GM23248 (cell line): ENCODE measurements around the gene CDC42. TPM values are rescaled to one million over a fixed set of nuclear protein-coding genes. Genes with fewer than 3 reads are reported as not detected.

Experiments
- DNase-seq: peaks from one replicate; pipeline ENCODE4 v3.0.0-alpha.2; 2015
- H2AFZ ChIP-seq: fragments of 200-600 bp; sonication (generic); 2 replicates; pipeline ENCODE4 v1.6.1; 2016; ENCODE audit warnings: antibody characterized with exemption
- H3F3A ChIP-seq: fragments of 200-600 bp; sonication (generic); 2 replicates; pipeline ENCODE4 v1.6.1; 2016; ENCODE audit warnings: mild to moderate bottlenecking, antibody characterized with exemption, mixed run types; ENCODE audit not compliant: insufficient read depth
- H3K27ac ChIP-seq: fragments of 200-600 bp; sonication (generic); 2 replicates; pipeline ENCODE4 v1.5.1; 2016; ENCODE audit warnings: mild to moderate bottlenecking
- H3K27me3 ChIP-seq: fragments of 200-600 bp; sonication (generic); replicated peaks from 2 replicates; pipeline ENCODE4 v1.6.1; 2016; ENCODE audit warnings: mild to moderate bottlenecking; ENCODE audit not compliant: insufficient read depth
- H3K36me3 ChIP-seq: fragments of 200-600 bp; sonication (generic); 2 replicates; pipeline ENCODE4 v1.6.1; 2016; ENCODE audit warnings: low read depth, mild to moderate bottlenecking
- H3K4me1 ChIP-seq: fragments of 200-600 bp; sonication (generic); 2 replicates; pipeline ENCODE4 v1.6.1; 2016; ENCODE audit warnings: mild to moderate bottlenecking; ENCODE audit not compliant: insufficient read depth
- H3K4me2 ChIP-seq: fragments of 200-600 bp; sonication (generic); one replicate; pipeline ENCODE4 v1.6.1; 2016; ENCODE audit warnings: mild to moderate bottlenecking; ENCODE audit not compliant: unreplicated experiment
- H3K4me3 ChIP-seq: fragments of 200-600 bp; sonication (generic); 2 replicates; pipeline ENCODE4 v1.5.1; 2016; ENCODE audit warnings: mild to moderate bottlenecking
- H3K79me2 ChIP-seq: fragments of 200-600 bp; sonication (generic); 2 replicates; pipeline ENCODE4 v1.6.1; 2016; ENCODE audit warnings: mild to moderate bottlenecking; ENCODE audit not compliant: insufficient read depth
- H3K9ac ChIP-seq: fragments of 200-600 bp; sonication (generic); 2 replicates; pipeline ENCODE4 v1.6.1; 2016; ENCODE audit warnings: mild to moderate bottlenecking
- H3K9me2 ChIP-seq: fragments of 200-600 bp; sonication (generic); 2 replicates; pipeline ENCODE4 v1.6.1; 2016; ENCODE audit warnings: mixed run types, mild to moderate bottlenecking, moderate library complexity; ENCODE audit not compliant: insufficient read depth
- H3K9me3 ChIP-seq: fragments of 200-600 bp; sonication (generic); one replicate; pipeline ENCODE4 v1.6.1; 2017; ENCODE audit warnings: low read depth
- H4K20me1 ChIP-seq: fragments of 200-600 bp; sonication (generic); 2 replicates; pipeline ENCODE4 v1.6.0; 2016; ENCODE audit not compliant: insufficient read depth
- EZH2 ChIP-seq: fragments of 200-600 bp; sonication (generic); IDR thresholded peaks from 2 replicates; pipeline ENCODE4 v1.6.1; 2018; ENCODE audit warnings: antibody characterized with exemption, mild to moderate bottlenecking; ENCODE audit not compliant: insufficient read depth, poor library complexity, severe bottlenecking
- EZH2phosphoT487 ChIP-seq: fragments of 200-600 bp; sonication (generic); IDR thresholded peaks from 2 replicates; pipeline ENCODE4 v1.6.1; 2018; ENCODE audit warnings: antibody characterized with exemption, moderate library complexity, mild to moderate bottlenecking, low read depth; ENCODE audit not compliant: insufficient read depth
- WGBS, 2 experiments: methylation state at CpG; one replicate each; pipeline ENCODE4 v1.1.6; 2015 to 2017; ENCODE audit warnings: low lambda C conversion rate in 2 of 2, low coverage in 1 of 2; ENCODE audit errors: missing lambda C conversion rate in 2 of 2; 5-methylcytosine and 5-hydroxymethylcytosine counted together
- in situ Hi-C: fragments of 300-500 bp; cut with MboI; formaldehyde crosslinking; loops from 2 replicates; pipeline ENCODE4 v1.15.0; 2020
- polyA plus RNA-seq: library from polyadenylated mRNA; unstranded; fragments of >200 nt; fragmentation: Nextera tagmentation; extraction: Ambion mirVana; gene quantifications from 2 replicates; pipeline ENCODE4 v1.2.1, GENCODE V29; 2016
- total RNA-seq: library from RNA; depleted of rRNA; stranded (reverse); fragments of >200 nt; shearing (Covaris generic); gene quantifications from 2 replicates; pipeline ENCODE4 v1.2.3, GENCODE V29; 2014

The CDC42 gene
- total and polyA plus RNA-seq, 2 experiments from 2014 or later: 159 to 420 TPM

DNA sequence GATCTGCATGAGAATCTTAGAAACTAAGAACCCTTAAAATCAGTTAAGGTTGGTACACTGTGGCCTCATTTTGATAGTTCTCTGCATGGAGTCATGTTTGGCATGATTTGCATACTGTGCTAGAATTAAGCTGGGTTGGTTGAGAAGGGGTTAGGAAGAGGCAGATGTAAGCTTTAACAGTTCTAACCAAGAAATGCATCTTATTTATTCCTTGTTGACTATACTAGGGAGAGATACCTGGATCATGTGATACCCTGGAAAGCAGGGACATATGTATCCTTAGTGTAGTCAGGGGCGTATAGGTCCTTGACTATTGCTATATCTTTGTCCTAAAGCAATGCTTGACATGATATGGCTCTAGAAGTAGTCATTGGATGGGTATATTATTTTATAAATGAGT, 41.0 kb downstream of the CDC42 start:
- Histone ChIP-seq H3K9ac (no peak overlapping the region), H3K4me3 (no peak overlapping the region), H2AFZ (no peak overlapping the region), H3F3A (peaks cover 60% of the 10 kb centered on the region), H3K4me1 (peaks cover 50% of the 10 kb centered on the region), H3K79me2 (peaks cover 98% of the 10 kb centered on the region), H3K36me3 (peaks cover 47% of the 10 kb centered on the region), H3K27me3 (no peaks in the 10 kb centered on the region), H3K9me2 (no peaks in the 10 kb centered on the region), H4K20me1 (peaks cover 57% of the 10 kb centered on the region), H3K9me3 (no peaks in the 10 kb centered on the region), H3K27ac (no peak overlapping the region), H3K4me2 (no peak overlapping the region)
- DNase-seq: no peak
- in situ Hi-C loops: no loop called here
- WGBS, 2 experiments: 97 to 100% methylated on average over 1 of the region's 1 CpG
- TF ChIP-seq EZH2phosphoT487: no peak
- no peak for TF ChIP-seq EZH2

- Histone ChIP-seq H3K4me2 (no peak overlapping the region), H3K4me3 (no peak overlapping the region), H2AFZ (no peak overlapping the region), H3K4me1 (peaks cover 25% of the 10 kb centered on the region), H3K9me2 (no peaks in the 10 kb centered on the region), H3K9ac (no peak overlapping the region), H3K27me3 (no peaks in the 10 kb centered on the region), H3K79me2 (peaks cover 98% of the 10 kb centered on the region), H3K9me3 (no peaks in the 10 kb centered on the region), H3K36me3 (peaks cover 65% of the 10 kb centered on the region), H3K27ac (no peak overlapping the region), H4K20me1 (peaks cover 36% of the 10 kb centered on the region), H3F3A (peaks cover 44% of the 10 kb centered on the region)
- WGBS, 2 experiments: 59 to 72% methylated on average over 5 of the region's 5 CpGs
- in situ Hi-C loops: no loop called here
- no peak for TF ChIP-seq EZH2phosphoT487
- TF ChIP-seq EZH2: no peak
- DNase-seq: no peak
Observed at GRCh38 chr1:22096036-22096435, 43.5 kb downstream of the CDC42 start.

DNA sequence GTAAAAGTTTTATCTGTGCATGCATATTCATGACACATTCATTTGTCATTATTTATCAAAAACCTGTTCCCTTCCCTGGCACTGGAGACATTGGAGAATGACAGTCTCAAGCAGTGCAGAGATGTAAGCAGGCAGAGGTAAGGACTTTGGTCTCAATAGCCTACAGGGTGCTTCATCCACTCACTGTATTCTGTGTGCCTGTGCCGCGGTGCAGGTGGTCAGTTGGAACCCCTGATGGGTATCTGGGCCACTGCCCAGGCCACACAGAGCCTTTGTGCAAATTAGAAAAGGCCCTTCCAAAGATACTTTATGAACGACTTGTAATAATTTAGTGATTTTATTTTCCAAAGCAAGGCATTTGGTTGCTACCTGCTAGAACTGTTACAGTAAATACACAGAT, 44.0 kb downstream of the CDC42 start:
- no peak for TF ChIP-seq EZH2phosphoT487
- no peak for TF ChIP-seq EZH2
- Histone ChIP-seq H3K4me2 (no peak overlapping the region), H3K4me1 (peaks cover 21% of the 10 kb centered on the region), H3F3A (peaks cover 45% of the 10 kb centered on the region), H3K27ac (no peak overlapping the region), H4K20me1 (peaks cover 32% of the 10 kb centered on the region), H3K27me3 (no peaks in the 10 kb centered on the region), H2AFZ (no peak overlapping the region), H3K9ac (no peak overlapping the region), H3K4me3 (no peak overlapping the region), H3K9me3 (no peaks in the 10 kb centered on the region), H3K79me2 (peaks cover 98% of the 10 kb centered on the region), H3K9me2 (no peaks in the 10 kb centered on the region), H3K36me3 (peaks cover 65% of the 10 kb centered on the region)
- in situ Hi-C loops: no loop called here
- DNase-seq: no peak
- WGBS, 2 experiments: 96 to 98% methylated on average over 3 of the region's 3 CpGs

- TF ChIP-seq EZH2phosphoT487: no peak
- TF ChIP-seq EZH2: no peak
- no peak overlapping the region for H3K9ac ChIP-seq
- no peaks in the 10 kb centered on the region for H3K9me2 ChIP-seq
- no peaks in the 10 kb centered on the region for H3K9me3 ChIP-seq
- peaks cover 16% of the 10 kb centered on the region; the same call in 1 of the 2 replicates for H4K20me1 ChIP-seq
- DNase-seq: no peak
- H3K4me3 ChIP-seq: no peak overlapping the region
- no peaks in the 10 kb centered on the region for H3K27me3 ChIP-seq
- peaks cover 98% of the 10 kb centered on the region for H3K79me2 ChIP-seq
- H3K4me1 ChIP-seq: 0 out of 2 replicates have a peak, but pooled peaks cover 4% of the 10 kb centered on the region
- in situ Hi-C loops: no loop called here
- H3F3A ChIP-seq: peaks cover 38% of the 10 kb centered on the region
- 95 to 97% methylated on average over 10 of the region's 10 CpGs for WGBS, 2 experiments
- H3K36me3 ChIP-seq: peaks cover 53% of the 10 kb centered on the region
- no peak overlapping the region for H2AFZ ChIP-seq
- H3K4me2 ChIP-seq: no peak overlapping the region
- H3K27ac ChIP-seq: no peak overlapping the region
Observed at GRCh38 chr1:22098752-22099151, 46.2 kb downstream of the CDC42 start.

DNA sequence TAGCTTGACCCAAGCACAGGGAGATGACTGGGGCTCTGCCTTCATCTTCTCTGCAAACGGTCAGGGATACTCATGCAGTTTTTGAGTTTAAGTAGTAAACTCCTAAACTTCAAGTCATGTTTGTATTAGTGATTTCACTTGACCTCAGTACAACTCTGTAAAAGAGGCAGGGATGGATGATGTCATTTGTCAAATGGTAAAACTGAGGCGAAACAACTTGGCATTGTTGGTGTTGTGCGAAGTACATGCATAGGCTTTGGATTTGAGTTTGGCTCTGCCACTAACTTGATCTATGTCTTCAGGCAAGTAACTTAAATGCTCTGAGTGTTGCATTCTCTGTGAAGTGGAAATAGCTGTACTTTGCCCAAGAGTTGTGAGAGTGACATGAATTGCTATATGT, 47.7 kb downstream of the CDC42 start:
- in situ Hi-C loops: no loop called here

More for the DNA sequence above, 47.7 kb downstream of the CDC42 start:
- Histone ChIP-seq H3K9ac (no peak overlapping the region), H3K9me3 (no peaks in the 10 kb centered on the region), H4K20me1 (peaks cover 22% of the 10 kb centered on the region; the same call in 1 of the 2 replicates), H3K36me3 (peaks cover 56% of the 10 kb centered on the region; the same call in 1 of the 2 replicates), H2AFZ (no peak overlapping the region), H3F3A (peaks cover 45% of the 10 kb centered on the region), H3K4me2 (no peak overlapping the region), H3K27me3 (no peaks in the 10 kb centered on the region), H3K4me1 (0 out of 2 replicates have a peak, but pooled peaks cover 4% of the 10 kb centered on the region), H3K9me2 (no peaks in the 10 kb centered on the region), H3K4me3 (no peak overlapping the region), H3K27ac (no peak overlapping the region), H3K79me2 (peaks cover 100% of the 10 kb centered on the region)
- 86 to 88% methylated on average over 3 of the region's 3 CpGs for WGBS, 2 experiments
- TF ChIP-seq EZH2phosphoT487: no peak
- no peak for TF ChIP-seq EZH2
- no peak for DNase-seq
